ENCODE results near the gene SLC22A23.

- TF ChIP-seq, protein P1, sequence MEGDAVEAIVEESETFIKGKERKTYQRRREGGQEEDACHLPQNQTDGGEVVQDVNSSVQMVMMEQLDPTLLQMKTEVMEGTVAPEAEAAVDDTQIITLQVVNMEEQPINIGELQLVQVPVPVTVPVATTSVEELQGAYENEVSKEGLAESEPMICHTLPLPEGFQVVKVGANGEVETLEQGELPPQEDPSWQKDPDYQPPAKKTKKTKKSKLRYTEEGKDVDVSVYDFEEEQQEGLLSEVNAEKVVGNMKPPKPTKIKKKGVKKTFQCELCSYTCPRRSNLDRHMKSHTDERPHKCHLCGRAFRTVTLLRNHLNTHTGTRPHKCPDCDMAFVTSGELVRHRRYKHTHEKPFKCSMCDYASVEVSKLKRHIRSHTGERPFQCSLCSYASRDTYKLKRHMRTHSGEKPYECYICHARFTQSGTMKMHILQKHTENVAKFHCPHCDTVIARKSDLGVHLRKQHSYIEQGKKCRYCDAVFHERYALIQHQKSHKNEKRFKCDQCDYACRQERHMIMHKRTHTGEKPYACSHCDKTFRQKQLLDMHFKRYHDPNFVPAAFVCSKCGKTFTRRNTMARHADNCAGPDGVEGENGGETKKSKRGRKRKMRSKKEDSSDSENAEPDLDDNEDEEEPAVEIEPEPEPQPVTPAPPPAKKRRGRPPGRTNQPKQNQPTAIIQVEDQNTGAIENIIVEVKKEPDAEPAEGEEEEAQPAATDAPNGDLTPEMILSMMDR (IDR thresholded peaks at IDR 0.05), result no peak
- TF ChIP-seq ZFX (IDR thresholded peaks at IDR 0.05; ENCODE audit: borderline replicate concordance), result no peak
These were observed 167.9 kb downstream of the SLC22A23 start for GRCh38 chr6:3288711-3289663.

All from 22Rv1 (cell line).